HS-5 (cell line): ENCODE data around the gene COL19A1.

Source experiments
- DNase-seq: peaks from one replicate; pipeline ENCODE4 v3.0.0-alpha.2; 2012; ENCODE audit warnings: low read depth

Gene COL19A1

DNA sequence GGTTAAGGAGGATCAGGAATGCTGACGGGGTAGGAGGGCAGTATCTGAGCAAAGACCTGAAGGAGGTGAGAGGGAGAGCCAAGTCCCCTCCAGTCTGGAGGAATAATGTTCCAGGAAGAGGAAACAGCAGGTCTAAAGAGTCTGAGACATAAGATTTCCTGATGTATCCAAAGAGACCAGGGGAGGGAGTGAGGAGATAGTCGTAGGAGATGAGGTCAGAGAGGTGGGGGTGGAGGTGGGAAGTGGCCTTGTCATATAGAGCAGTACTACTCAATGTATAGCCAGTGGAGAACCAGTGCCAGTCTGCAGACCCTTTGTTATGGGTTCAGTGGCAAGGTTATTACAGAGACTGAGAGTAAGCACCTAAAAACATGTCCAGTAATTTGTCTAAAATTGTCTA, 305.9 kb downstream of the COL19A1 start:
- DNase-seq: no peak

DNA sequence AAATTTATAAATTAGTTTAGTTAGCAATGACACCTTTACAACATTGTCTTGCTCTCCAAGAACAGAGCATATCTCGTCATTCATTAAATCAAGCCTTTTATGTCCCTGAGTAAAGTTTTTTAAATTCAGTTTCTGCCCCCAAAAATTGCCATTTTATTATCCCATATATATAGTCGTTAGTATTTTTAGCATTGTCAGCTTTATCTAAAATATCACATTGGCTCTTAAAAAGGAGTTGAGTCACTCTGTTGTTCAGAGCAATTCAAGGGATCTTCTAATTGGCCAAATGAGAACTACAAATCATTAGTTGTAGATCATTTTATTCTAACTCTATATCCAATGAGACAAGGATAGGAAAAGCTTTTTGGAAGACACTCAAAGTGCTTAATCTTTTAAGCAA, 309.4 kb downstream of the COL19A1 start:
- no peak for DNase-seq

DNA sequence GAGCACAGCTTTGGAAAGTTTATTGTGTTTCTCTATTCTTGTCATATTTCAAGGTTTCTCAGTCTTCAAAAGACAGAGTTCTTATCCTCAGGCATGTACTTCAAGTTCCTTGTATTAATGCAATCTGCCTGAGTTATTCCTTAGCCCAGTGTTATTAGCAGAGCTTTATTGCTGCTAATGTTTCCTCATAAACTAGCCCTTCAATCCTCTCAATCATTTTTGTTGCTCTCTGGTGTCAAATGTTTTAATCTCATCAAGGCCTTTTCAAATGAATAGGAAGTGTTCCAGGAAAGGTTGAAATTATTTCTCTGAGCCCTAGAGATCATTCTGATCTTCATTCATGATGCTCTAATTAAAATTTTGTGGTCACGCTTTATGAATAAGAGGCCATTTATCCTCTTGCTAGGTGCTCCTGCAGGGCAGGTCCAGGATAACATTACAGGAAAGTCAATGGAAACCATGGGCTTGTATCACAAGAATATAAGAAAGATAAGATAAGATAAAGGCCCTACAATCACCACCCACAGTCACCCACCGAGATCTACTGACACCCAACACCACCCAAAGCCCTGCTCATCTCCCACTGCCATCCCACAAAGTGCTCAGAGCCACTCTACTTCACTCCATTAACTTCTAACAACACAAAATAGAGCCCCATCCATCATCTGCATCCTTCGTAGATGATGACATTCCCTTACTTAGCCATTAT, 310.6 kb downstream of the COL19A1 start:
- DNase-seq: no peak

DNA sequence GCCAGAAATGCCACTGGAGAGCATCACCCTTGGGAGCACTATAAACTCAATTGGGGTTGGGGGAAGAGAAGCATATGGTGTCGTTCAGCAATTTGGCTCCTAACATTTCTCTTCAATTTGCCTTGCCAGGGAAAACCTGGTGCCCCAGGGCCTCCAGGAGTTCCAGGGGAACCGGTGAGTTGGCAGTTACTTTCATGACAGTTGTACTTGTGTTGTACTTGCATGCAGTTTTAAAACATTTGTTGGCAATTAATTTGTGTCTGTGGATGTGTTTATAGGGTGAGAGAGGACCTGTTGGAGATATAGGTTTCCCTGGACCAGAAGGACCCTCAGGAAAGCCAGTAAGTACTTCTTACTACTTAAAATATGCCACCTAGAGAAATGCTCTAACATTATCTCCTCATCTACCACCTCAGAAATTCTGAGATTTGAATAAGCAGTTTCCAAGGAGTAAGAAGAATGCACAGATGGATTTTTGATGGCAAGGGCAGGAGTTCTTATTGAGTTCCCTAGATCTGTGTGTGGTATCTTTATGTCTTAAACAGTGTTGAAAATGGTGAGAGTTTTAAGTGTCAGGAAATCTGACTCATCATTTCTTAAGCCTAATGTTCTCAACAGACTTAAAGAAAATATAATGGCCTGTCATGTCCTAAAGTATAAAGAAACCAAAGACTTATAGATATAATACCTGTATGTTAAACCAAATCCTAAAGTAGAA, 314.0 kb downstream of the COL19A1 start:
- peak; percentile 35 for DNase-seq

DNA sequence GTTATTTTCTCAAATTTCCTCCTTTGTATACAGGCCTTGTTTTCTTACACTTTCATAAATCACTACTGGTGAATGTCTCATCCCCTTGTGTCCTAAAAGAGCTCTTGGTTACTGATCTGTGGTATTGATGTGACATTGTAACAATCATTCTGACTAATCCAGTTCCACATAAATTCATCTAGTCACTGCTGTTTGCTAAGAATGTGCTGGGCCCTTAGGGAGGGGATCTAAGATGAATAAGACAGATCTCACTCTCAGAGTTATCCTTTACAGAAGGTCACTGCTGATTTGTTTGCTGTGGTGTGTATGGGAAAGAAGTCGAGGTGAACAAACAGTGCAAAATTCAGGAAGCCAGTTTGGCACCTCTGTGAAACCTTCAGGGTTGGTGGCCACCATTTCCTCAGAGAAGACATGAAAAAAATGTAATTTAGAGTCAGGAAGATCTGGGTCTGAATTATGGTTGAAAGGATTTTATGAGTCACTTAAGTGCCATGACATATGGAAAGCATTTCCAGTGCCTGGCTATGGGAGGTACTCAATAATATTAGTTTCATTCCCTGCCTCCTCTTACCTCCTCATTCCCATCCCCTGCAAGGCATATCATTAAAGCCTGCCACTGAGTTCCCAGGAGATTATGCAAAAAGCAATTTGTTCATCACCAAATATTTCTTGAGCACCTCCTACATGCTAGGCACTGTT, 314.7 kb downstream of the COL19A1 start:
- peak; percentile 53 for DNase-seq

DNA sequence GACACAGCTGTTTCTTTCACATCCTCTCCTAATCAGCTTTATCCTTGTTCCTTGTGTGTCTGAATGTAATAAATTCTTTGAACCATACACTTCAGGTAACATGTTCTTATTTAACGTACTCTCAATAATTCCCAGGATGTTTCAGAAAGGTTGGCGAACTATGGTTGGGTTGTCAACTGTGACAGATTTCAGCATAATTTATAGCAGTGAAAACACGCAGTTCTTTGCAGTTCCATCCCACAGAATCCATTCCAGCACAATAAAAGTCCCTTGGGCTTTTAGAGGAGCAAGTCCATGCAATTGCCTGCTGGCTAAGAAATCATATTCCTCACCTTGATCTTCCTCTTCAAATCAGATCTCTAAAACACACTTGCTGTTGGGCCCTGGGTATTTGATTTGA, 317.2 kb downstream of the COL19A1 start:
- no peak for DNase-seq

DNA sequence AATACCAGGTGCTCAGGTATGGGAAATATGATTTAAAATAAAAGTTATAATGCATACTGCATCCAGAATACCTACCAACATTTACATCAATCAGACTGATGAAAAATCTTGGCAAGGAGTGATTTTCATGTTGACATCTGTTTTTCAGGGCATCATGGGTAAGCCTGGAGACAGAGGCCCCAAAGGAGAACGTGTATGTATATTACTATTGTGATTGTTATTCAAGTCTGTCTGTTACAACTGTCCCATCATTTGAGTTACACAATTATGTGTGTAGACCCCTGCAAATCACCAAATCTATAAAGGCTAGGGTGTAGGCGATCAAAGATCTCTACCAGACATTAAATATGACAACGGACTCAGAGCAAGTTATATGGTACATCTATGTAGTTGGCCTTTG, 318.4 kb downstream of the COL19A1 start:
- DNase-seq: no peak

DNA sequence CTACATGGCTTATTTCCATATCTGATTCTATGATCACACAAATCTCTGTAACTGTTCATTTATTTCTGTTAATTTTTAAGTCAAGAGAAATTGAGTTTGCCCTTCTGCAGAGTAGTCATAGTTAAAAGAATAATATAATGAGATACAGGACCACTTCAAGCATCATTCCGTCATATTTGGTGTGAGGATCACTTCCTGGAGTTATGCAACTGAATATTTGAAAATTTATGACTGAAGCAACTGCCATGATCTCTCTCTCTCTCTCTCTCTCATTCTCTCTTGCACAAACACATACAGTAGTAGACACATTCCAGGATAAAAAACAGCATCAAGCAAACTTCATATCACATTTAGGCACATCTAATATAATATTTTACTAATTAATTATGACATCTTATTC, 320.1 kb downstream of the COL19A1 start:
- DNase-seq: peak; percentile 14

DNA sequence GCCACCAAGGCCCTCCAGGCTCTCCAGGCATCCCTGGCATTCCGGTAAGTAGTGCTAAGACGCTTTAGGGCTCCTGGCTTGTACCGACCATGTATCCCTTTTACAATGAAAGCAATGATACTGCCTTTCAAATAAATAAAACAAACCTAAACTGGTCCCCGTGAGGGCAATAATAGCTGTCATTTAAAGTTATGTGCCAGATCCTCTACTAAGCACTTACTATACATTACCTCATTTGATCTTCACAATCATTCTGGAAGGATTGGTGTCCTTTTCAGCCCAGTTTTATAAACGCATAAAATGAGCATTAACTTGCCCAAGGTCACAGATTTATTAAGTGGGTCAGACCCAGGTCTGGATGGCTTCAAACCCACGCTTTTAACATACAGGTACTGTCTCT, 321.8 kb downstream of the COL19A1 start:
- no peak for DNase-seq

DNA sequence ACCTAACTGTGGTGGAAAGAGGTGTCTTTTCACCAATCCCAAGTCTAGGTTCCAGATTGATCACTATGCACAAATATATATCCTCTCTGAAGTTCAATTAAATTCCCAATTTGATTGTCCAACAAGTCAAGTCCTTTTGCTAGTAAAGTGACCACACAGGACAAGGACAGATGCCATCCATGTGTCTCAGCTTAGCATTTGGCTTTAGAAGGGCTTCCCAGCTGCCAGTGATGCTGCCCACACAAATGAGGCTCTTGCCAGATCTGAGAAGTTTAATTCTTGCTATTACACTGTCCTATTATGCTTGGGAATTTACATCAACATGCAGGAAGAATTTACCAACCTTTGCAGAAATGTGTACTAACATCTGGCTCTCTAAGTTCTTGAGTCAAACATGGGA, 328.1 kb downstream of the COL19A1 start:
- no peak for DNase-seq

DNA sequence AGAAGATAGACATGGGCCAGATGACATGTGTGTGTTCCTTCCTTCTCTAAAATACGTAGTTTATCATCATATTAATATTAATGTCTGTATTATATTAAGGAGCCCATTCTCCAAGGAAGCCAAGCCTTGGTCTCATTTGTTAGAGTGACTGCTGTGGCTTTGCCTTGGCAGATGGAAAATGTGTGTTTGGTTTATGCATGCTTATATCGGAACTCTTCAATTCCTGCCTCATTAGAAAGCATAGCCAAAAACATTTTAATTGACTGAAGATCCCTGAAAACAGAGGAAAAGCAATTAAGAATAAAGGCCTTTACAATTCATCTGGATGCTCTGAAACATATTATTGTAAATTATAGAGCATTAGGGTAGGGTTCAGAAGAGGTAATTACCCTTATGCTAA, 330.2 kb downstream of the COL19A1 start:
- no peak for DNase-seq

DNA sequence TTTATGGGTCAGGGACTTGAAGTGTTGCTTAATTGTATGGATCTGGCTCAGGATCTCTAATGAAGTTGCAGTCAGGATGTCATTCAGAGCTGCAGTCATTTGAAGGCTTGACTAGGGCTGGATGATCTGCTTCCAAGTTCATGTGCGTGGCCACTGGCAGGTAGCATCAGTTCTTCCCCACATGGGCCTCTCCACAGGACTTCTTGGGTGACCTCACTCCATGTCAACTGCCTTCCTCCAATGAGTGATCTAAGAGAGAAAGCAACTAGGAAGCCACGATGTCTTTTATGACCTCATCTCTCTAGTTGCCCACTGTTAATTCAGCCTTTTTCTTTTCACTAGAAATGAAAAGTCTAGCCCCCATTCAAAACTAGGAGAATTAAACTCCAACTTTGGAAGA, 332.4 kb downstream of the COL19A1 start:
- DNase-seq: no peak

DNA sequence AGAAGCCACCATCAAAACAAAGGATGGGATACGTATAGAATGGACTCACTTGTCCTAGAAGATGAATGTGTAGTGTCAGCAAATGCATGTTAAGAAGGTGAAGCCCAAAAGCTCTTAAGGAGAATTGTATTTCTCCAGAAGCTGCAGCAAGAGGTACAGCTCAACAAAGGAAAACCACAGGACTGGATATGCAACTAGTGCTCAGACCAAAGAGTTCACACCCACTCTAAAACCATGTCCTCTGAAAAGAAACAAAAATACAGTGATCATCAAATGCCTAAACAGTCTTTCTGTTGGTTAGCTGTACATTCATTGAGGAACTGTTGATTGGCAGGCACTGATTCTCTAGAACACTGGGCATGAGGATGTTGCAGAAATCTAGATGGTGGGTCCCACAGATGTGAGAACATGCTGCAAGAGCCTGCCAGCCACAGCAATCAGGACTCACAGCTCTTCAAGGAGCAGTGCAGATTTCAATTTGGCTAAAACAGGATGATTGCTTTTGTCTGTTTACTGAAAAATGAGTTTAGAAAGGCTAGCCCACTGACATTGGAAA, 342.0 kb downstream of the COL19A1 start:
- no peak for DNase-seq

DNA sequence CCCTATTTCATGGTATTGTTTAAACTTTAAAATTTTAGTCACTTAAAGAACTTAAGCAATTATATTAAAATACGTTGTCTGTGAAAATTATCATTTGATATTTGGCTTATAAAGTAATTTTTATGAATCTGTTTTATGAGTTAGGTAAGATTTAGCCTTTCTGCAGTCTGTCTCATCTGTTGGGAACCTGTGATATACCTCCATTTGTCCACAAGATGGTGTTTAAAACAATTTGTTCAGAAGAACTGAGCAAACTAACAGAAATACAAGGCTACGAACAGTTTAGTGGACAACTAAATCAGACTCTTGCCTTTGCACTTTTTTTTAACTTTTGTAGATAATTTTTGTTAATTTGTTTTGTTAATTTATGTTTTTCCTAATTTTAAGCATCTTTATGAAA, 344.1 kb downstream of the COL19A1 start:
- DNase-seq: no peak

DNA sequence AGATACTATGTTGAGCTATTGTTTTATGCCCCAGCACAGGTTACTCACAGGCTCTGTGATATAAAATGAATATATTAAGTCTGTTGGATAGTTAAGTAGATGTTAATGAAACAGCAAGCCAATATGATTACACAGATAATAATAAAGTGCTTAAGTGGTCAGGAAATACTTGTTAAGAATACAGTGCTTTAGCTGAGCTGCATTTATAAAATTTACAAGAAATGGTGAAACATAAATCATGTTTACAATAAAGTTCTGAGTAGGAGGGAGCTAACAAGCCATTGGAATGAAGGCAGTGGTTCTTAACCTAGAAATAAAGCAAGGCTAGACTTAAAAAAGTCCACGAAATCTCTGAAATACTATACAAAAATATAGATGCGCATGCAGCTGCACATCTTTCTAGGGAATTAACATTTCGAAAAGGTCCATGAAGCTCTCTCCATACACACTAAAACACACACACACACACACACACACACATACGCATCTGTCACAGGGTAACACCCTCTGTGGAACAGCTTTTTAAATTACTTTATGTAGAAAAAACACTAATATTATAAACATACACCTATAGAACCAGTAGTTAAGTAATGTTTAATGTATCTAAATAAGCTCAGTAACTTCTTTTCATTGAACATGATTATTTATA, 349.2 kb downstream of the COL19A1 start:
- DNase-seq: no peak

DNA sequence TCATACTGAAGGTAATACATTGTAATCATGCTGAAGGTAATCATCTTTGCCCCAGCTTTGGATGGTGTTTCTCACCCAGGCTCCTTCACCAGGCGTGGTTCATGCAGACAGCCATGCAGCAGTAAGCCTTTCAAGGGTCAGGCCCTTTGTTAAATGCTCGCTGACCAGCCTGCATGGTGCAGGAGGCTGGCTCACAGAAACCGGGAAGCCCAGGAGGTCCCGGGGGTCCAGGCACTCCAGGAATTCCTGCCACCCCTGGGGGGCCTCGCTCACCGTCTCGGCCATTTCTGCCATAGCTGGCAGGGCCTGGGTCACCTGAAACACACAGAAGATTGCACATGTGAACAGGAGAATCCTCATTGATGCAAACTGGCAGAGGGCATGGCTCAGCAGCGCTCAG, 350.4 kb downstream of the COL19A1 start:
- DNase-seq: no peak

DNA sequence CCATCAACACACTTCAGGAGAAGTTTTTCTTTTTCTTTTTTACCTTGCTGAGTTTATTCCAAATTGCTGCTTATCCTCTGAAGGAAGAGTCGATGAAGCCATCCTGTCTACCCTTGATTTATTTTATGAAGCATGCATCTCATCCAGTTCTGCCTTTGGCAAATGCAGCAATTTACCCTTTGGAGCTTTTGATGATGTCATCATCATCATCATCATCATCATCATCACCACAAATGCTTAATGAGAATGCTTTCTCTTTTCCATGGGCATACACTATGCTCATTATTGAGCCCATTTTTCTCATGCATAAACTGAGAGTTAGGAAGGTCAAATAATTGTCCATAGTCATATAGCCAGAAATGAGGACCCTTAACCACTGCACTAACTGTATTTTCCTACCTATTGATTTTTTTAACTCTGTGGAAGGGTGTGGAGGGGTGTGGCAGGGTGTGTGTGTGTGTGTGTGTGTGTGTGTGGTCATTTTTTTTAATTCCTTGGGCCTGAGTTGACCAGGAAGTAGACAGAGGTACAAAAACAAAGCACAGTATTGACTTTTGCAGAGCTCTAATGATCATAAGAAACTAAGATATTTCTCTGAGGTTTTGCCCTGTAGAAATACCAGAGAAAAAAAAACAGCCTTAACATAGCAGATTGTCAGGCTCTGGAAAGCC, 353.7 kb downstream of the COL19A1 start:
- no peak for DNase-seq

DNA sequence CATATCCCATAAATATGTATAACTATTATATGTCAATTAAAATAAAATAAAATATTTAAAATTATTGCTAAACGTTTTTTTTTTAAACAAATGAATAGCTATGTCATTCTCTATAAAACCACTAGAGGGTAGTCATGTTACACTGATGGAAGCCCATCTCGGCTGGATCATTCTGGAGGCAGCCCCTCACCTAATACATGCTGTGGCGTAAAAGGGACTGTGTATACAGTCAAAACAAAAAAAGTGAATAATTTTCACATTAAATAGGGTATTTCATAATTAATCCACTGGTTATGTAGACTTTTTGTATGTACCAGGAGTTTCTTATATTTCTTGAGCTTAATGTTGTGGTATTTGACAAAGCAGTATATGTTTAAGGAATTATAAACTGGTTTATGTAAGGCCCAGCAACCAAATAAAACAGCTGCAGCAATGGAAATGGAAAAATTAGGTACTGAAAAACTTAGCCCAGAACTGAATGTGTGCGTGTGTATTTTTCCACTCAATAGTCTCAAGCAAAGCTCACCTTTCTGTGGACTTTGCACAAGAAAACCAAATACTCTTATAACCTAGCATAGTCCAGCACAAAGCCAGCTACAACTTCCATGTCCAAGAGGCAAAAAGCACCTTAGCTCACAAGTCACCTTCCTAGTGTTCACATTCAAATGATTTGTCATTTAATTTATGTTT, 354.8 kb downstream of the COL19A1 start:
- peak; percentile 2 for DNase-seq

DNA sequence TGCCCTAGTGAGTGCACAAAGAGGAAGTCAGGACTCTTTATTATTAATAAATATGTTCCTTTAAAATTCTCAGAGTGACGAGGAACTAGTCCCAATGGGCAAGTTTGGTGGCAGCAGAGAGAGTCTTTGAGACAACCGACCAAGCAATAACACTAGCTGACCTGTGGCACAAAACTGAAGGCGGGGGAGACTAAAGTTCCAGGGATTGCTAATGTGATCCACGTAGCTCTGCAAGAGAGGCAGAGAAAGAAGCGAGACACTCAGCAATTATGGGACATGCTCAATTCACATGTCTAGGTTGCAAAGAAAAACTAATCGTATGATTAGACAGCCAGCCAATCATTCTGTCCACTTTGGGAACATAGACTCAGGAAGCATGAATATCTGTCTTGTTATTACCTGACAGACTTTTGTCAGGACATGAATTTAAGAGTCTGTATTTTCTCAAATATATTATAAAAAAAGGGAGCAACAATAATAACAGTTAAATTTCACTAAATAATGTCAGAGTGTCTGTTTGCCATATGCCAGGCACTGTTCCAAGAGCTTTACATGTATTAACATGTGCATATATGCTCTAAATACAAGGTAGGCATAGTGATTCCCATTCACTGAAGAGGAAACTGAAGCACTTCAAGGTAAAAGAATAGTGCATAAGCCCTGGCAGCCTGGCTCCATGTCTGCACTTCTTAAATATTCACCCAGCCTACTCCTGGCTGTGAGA, 355.5 kb downstream of the COL19A1 start:
- DNase-seq: no peak

DNA sequence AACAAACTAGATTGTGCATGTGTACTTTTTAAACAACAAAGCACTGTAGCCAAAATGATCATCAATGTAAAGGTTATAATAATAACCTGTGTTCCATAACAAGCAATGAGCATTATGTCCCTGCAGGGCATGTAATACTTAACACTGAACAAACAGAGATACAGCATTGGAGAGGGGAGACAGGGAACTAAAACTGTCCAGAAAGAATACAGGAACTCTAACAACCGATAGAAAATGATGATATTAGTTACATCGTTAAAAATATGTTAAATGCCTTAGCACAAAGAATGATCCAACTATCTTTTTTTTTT, 356.0 kb downstream of the COL19A1 start:
- no peak for DNase-seq

DNA sequence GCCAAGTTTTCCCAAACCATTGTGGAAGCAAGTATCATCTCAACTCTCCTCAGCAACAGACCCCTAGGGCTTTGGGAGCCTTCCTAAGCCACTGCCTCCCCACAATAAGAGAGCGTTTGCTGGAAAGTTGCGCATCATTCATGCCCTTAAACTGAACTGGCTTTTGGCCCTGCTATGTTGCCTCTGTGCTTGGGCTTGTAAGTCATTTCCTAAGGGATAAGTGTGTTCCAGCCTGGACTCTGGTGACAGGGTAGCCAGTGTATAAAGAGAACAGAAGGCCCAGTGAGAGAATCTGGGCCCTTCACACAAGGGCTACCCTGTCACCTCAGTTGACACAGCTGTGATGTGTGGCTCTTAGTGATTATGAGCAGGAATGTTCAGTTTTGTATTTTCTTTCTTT, 358.7 kb downstream of the COL19A1 start:
- no peak for DNase-seq
